ENCODE measurements around the gene EPHA4.

DNA sequence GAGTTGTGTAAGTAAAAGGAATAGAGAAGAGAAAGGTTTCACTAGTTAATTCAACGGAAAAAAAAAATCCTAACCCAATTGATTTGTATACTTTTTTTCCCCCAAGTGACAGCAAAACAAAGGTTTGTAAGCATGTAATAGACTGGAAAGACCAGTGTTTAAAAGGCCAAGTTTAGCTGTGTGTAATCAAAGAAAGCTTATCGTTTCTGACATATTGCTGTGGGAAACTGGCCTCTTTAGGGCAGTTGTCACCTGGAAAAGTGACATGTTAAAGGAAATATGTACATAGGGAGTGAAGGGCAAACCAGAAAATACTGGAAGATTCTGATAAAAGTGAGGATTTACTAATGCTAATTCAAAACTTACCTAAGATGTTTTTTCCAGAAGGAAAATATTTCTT is 45.9 kb upstream of the EPHA4 start:
- TF ChIP-seq, protein P1, sequence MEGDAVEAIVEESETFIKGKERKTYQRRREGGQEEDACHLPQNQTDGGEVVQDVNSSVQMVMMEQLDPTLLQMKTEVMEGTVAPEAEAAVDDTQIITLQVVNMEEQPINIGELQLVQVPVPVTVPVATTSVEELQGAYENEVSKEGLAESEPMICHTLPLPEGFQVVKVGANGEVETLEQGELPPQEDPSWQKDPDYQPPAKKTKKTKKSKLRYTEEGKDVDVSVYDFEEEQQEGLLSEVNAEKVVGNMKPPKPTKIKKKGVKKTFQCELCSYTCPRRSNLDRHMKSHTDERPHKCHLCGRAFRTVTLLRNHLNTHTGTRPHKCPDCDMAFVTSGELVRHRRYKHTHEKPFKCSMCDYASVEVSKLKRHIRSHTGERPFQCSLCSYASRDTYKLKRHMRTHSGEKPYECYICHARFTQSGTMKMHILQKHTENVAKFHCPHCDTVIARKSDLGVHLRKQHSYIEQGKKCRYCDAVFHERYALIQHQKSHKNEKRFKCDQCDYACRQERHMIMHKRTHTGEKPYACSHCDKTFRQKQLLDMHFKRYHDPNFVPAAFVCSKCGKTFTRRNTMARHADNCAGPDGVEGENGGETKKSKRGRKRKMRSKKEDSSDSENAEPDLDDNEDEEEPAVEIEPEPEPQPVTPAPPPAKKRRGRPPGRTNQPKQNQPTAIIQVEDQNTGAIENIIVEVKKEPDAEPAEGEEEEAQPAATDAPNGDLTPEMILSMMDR (IDR thresholded peaks at IDR 0.05), result no peak
- TF ChIP-seq EZH2 (IDR thresholded peaks at IDR 0.05; ENCODE audit: borderline replicate concordance, insufficient read depth, low read depth, low read length, poor library complexity, severe bottlenecking), result no peak
